ENCODE measurements around the gene DCUN1D2.
"Not testable (repeated sequence)": the region's sequence is repeated elsewhere in the genome, so short reads cannot be mapped to it uniquely, and the experiment has no call there.

Gene DCUN1D2

GRCh38 chr13:113490496-113491417 lies at the start of gene DCUN1D2:
TSS of gene DCUN1D2 (minus strand) at chr13:113490711. CDS start at chr13:113490669, 42 bp downstream.
- DNase-seq (ENCODE audit: low read depth in 2 of 2), result peak; percentile 71 to 74

GRCh38 chr13:113539822-113540221 lies 49.3 kb upstream of the DCUN1D2 start:
- no peak for DNase-seq (ENCODE audit: low read depth in 2 of 2)

- no peak for DNase-seq (ENCODE audit: low read depth in 2 of 2)
Measured at GRCh38 chr13:113539176-113539575, 48.7 kb upstream of the DCUN1D2 start.

GRCh38 chr13:113538689-113539058 lies 48.2 kb upstream of the DCUN1D2 start:
- no peak for DNase-seq (ENCODE audit: low read depth in 2 of 2)

- no peak for DNase-seq (ENCODE audit: low read depth in 2 of 2)
Measured at GRCh38 chr13:113537909-113538688, 47.6 kb upstream of the DCUN1D2 start.

GRCh38 chr13:113537205-113537604 lies 46.7 kb upstream of the DCUN1D2 start:
- DNase-seq (ENCODE audit: low read depth in 2 of 2), result no peak

- DNase-seq (ENCODE audit: low read depth in 2 of 2), result no peak
Measured at GRCh38 chr13:113536461-113537110, 46.1 kb upstream of the DCUN1D2 start.

GRCh38 chr13:113535381-113535781 lies 44.9 kb upstream of the DCUN1D2 start:
- no peak for DNase-seq (ENCODE audit: low read depth in 2 of 2)

GRCh38 chr13:113534236-113534860 lies 43.8 kb upstream of the DCUN1D2 start:
- no peak for DNase-seq (ENCODE audit: low read depth in 2 of 2)

- no peak for DNase-seq (ENCODE audit: low read depth in 2 of 2)
Measured at GRCh38 chr13:113533161-113533840, 42.8 kb upstream of the DCUN1D2 start.

GRCh38 chr13:113532156-113532806 lies 41.8 kb upstream of the DCUN1D2 start:
- no peak for DNase-seq (ENCODE audit: low read depth in 2 of 2)

GRCh38 chr13:113531041-113531873 lies 40.7 kb upstream of the DCUN1D2 start:
- DNase-seq (ENCODE audit: low read depth in 2 of 2), result no peak

- DNase-seq (ENCODE audit: low read depth in 2 of 2), result no peak
Measured at GRCh38 chr13:113528813-113529180, 38.3 kb upstream of the DCUN1D2 start.

- DNase-seq (ENCODE audit: low read depth in 2 of 2), result no peak
Measured at GRCh38 chr13:113528101-113528812, 37.7 kb upstream of the DCUN1D2 start.

GRCh38 chr13:113527272-113527958 lies 36.9 kb upstream of the DCUN1D2 start:
- DNase-seq (ENCODE audit: low read depth in 2 of 2), result no peak

- no peak for DNase-seq (ENCODE audit: low read depth in 2 of 2)
Measured at GRCh38 chr13:113526466-113527220, 36.1 kb upstream of the DCUN1D2 start.

- DNase-seq (ENCODE audit: low read depth in 2 of 2), result not testable (repeated sequence)
Measured at GRCh38 chr13:113522438-113522837, 31.9 kb upstream of the DCUN1D2 start.

GRCh38 chr13:113520571-113520970 lies 30.1 kb upstream of the DCUN1D2 start:
- no peak for DNase-seq (ENCODE audit: low read depth in 2 of 2)
